HL-60 (cell line): ENCODE data around the gene AKAP12.

ENCODE experiments used
- DNase-seq, 2 experiments: peaks; one replicate each; pipeline ENCODE4 v3.0.0-alpha.2; 2010 to 2020; ENCODE audit warnings: low read depth in 1 of 2, low spot score in 1 of 2
- H3K27ac ChIP-seq: fragments of 250-450 bp; sonication (Bioruptor Pico); replicated peaks from 2 replicates; pipeline ENCODE4 v1.5.1; 2020; ENCODE audit warnings: mild to moderate bottlenecking, moderate library complexity
- H3K27me3 ChIP-seq: fragments of 250-450 bp; sonication (Bioruptor Pico); 2 replicates; pipeline ENCODE4 v1.5.1; 2021; ENCODE audit warnings: mild to moderate bottlenecking, moderate library complexity; ENCODE audit not compliant: insufficient read depth, poor library complexity, severe bottlenecking
- H3K4me3 ChIP-seq: replicated peaks from 2 replicates; pipeline ENCODE4 v1.5.1; 2011; ENCODE audit warnings: mild to moderate bottlenecking, control low read depth, low read length; ENCODE audit not compliant: insufficient read depth
- CTCF ChIP-seq: IDR thresholded peaks from one replicate; pipeline ENCODE4 v1.5.1; 2011; ENCODE audit warnings: low read length, control low read depth, inconsistent platforms; ENCODE audit not compliant: insufficient read depth
- GABPA ChIP-seq: IDR thresholded peaks from 2 replicates; pipeline ENCODE4 v1.6.1; 2012; ENCODE audit warnings: low read depth
- POLR2AphosphoS5 ChIP-seq: IDR thresholded peaks from 2 replicates; pipeline ENCODE4 v1.6.1; 2012; ENCODE audit warnings: low read depth
- SPI1 ChIP-seq: IDR thresholded peaks from 2 replicates; pipeline ENCODE4 v1.6.1; 2012; ENCODE audit warnings: low read depth, mild to moderate bottlenecking, borderline replicate concordance
- TF ChIP-seq, protein P1 (sequence below): IDR thresholded peaks from 2 replicates; pipeline ENCODE4 v1.6.1; 2012; ENCODE audit warnings: low read depth; ENCODE audit not compliant: insufficient replicate concordance

Gene AKAP12

DNA sequence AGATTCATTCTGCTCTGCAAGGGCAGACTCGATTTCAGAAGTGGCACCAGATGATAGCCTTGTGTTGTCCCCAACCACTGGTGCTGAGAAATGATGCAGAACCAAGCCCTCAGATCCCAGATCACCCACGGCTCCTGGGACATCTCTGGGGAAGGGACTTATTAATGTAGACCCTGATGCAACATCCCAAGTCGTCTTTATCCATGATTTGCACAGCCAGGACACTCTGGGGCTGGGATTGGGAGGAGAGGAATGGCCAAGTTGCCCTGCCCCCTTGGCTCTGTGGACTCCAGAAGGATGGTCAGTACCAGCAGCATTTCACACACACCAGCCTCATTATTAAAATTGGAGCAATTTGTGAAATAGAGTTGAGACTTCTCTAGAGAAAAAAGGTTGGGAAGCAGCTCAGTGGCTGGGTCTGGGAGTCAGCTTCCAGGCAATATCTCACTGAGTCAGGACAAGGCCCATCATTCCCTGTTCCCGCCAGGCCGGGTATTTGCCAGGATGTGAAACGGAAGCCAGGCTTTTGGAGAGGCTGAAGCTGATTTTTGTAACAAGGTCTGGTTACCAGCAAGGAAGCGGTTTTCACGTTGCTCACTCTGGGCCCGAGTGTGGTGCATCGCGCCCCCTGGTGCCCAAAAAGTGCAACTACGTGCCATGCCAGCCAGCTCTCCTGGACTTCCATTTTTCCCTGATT is 84.2 kb downstream of the AKAP12 start:
- TF ChIP-seq POLR2AphosphoS5 (no peak), SPI1 (no peak), CTCF (peak; percentile 97)
- peak; percentile 49 to 64 for DNase-seq
- H3K27ac ChIP-seq: no peak overlapping the region

DNA sequence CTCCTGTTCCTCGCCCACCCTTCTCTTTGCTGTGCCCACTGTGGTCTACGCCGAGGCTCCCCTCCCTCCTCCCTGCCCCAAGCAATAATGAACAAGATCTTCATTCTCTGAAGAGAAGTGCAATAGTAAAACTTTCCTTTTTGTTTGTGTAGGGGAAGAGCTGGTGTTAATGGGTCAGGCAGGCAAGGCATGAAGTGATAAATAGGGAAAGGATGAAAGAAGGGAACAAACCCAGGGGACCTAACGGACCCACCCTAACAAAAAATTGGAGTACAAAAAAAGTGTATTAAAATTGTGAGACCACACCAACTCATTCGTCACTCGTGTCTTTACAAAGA is 84.7 kb downstream of the AKAP12 start:
- Histone ChIP-seq H3K27me3 (peaks cover 24% of the 10 kb centered on the region), H3K27ac (no peak overlapping the region), H3K4me3 (no peak overlapping the region)
- no peak for DNase-seq
- no peak for TF ChIP-seq SPI1
- no peak for TF ChIP-seq GABPA
- no peak for TF ChIP-seq POLR2AphosphoS5
- TF ChIP-seq, protein P1, sequence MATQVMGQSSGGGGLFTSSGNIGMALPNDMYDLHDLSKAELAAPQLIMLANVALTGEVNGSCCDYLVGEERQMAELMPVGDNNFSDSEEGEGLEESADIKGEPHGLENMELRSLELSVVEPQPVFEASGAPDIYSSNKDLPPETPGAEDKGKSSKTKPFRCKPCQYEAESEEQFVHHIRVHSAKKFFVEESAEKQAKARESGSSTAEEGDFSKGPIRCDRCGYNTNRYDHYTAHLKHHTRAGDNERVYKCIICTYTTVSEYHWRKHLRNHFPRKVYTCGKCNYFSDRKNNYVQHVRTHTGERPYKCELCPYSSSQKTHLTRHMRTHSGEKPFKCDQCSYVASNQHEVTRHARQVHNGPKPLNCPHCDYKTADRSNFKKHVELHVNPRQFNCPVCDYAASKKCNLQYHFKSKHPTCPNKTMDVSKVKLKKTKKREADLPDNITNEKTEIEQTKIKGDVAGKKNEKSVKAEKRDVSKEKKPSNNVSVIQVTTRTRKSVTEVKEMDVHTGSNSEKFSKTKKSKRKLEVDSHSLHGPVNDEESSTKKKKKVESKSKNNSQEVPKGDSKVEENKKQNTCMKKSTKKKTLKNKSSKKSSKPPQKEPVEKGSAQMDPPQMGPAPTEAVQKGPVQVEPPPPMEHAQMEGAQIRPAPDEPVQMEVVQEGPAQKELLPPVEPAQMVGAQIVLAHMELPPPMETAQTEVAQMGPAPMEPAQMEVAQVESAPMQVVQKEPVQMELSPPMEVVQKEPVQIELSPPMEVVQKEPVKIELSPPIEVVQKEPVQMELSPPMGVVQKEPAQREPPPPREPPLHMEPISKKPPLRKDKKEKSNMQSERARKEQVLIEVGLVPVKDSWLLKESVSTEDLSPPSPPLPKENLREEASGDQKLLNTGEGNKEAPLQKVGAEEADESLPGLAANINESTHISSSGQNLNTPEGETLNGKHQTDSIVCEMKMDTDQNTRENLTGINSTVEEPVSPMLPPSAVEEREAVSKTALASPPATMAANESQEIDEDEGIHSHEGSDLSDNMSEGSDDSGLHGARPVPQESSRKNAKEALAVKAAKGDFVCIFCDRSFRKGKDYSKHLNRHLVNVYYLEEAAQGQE: no peak
- no peak for TF ChIP-seq CTCF

More for the DNA sequence above, 84.2 kb downstream of the AKAP12 start:
- no peak overlapping the region for H3K4me3 ChIP-seq
- H3K27me3 ChIP-seq: peaks cover 24% of the 10 kb centered on the region

DNA sequence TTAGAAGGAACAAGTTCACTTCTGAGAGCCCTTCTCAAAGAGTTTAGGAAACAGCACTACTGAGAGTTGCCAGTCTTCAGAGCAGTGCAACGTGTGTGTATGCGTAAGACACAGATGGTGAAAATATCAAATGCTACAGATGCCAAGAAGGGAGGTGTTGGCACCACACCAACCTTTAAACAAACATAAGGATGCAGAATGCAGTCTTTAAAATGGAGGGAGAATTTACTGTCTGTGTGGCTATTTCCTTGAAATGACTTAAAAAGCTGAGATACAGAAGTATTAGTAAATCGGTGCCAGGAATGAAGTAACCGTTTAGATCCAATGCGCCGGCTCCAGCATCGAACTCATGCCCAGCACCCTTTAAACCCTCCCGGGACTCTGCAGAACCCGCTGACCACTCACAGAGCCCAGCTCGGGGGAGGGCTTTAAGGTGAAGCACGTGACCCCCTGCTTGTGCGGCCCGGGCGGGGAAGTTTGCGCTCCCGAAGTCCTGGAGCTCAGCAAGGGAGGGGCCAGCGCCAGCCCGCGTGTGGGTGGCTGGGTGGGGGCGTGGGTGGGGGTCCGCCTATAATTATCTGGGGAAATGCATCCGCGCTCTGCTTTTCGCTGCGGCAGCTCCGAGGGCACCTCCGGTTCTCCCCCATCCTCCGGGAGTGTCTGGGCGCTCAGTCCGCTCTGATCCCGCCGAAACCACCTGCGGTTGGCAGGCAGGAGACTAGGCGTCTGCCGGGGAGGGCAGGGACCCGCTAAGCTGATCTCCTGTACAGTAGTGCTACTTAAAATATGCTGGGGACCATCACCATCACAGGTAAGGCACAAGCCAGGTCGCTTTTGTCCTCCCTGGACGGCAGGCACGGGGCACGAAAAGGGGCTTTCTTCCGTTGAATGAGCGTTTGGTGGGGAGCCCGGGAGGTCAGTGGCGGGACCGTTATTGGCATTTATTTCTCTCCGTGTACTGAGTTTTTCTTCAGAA is 85.6 kb downstream of the AKAP12 start:
- peak overlapping the region; percentile 9 for H3K4me3 ChIP-seq
- no peak overlapping the region for H3K27ac ChIP-seq
- TF ChIP-seq SPI1: no peak
- TF ChIP-seq, protein P1: no peak
- TF ChIP-seq GABPA: no peak
- no peak for TF ChIP-seq POLR2AphosphoS5
- no peak for TF ChIP-seq CTCF
- no peak for DNase-seq
- H3K27me3 ChIP-seq: peaks cover 30% of the 10 kb centered on the region
